Neural progenitor cell (in vitro differentiated cells): Measurements from ENCODE around the gene ARMH1. TPM values are rescaled to one million over a fixed set of nuclear protein-coding genes. Genes with fewer than 3 reads are reported as not detected.

ENCODE experiments used
- DNase-seq: peaks from one replicate; pipeline ENCODE4 v3.0.0-alpha.2; 2016; ENCODE audit warnings: low spot score
- H2AFZ ChIP-seq: fragments of 200-600 bp; sonication (generic); replicated peaks from 2 replicates; pipeline ENCODE4 v1.6.1; 2016; ENCODE audit warnings: antibody characterized with exemption
- H3F3A ChIP-seq: fragments of 200-600 bp; sonication (generic); 2 replicates; pipeline ENCODE4 v1.6.1; 2016; ENCODE audit warnings: antibody characterized with exemption, low read depth
- H3K27ac ChIP-seq: fragments of 200-600 bp; sonication (generic); 2 replicates; pipeline ENCODE4 v1.5.1; 2016; ENCODE audit warnings: mild to moderate bottlenecking
- H3K27me3 ChIP-seq: fragments of 200-600 bp; sonication (generic); 2 replicates; pipeline ENCODE4 v1.6.1; 2016; ENCODE audit warnings: mild to moderate bottlenecking, moderate library complexity
- H3K36me3 ChIP-seq: fragments of 200-600 bp; sonication (generic); 2 replicates; pipeline ENCODE4 v1.5.1; 2016
- H3K4me1 ChIP-seq: fragments of 200-600 bp; sonication (generic); 2 replicates; pipeline ENCODE4 v1.6.1; 2016; ENCODE audit warnings: mixed run types
- H3K4me2 ChIP-seq: fragments of 200-600 bp; sonication (generic); 2 replicates; pipeline ENCODE4 v1.6.1; 2016
- H3K4me3 ChIP-seq: fragments of 200-600 bp; sonication (generic); 2 replicates; pipeline ENCODE4 v1.5.1; 2016
- H3K79me2 ChIP-seq: fragments of 200-600 bp; sonication (generic); 2 replicates; pipeline ENCODE4 v1.6.1; 2016; ENCODE audit warnings: low read depth
- H3K9ac ChIP-seq: fragments of 200-600 bp; sonication (generic); 2 replicates; pipeline ENCODE4 v1.6.1; 2016
- H3K9me3 ChIP-seq: fragments of 200-600 bp; sonication (generic); 2 replicates; pipeline ENCODE4 v1.5.1; 2016; ENCODE audit warnings: low read depth
- H4K20me1 ChIP-seq: fragments of 200-600 bp; sonication (generic); 2 replicates; pipeline ENCODE4 v1.6.1; 2016; ENCODE audit warnings: low read depth
- H3K27ac Mint-ChIP-seq: 3 replicates; pipeline ENCODE4 v1.8.0; 2021; ENCODE audit warnings: mixed read lengths
- H3K27me3 Mint-ChIP-seq: 2 replicates; pipeline ENCODE4 v1.8.0; 2022; ENCODE audit warnings: low read depth, mild to moderate bottlenecking, inconsistent platforms, moderate library complexity, mixed read lengths; ENCODE audit not compliant: insufficient read depth
- H3K36me3 Mint-ChIP-seq: 3 replicates; pipeline ENCODE4 v1.8.0; 2021; ENCODE audit warnings: mixed read lengths
- H3K4me1 Mint-ChIP-seq: 3 replicates; pipeline ENCODE4 v1.8.0; 2021; ENCODE audit warnings: mixed read lengths
- H3K4me3 Mint-ChIP-seq: 3 replicates; pipeline ENCODE4 v1.8.0; 2021; ENCODE audit warnings: mild to moderate bottlenecking, moderate library complexity, mixed read lengths
- H3K9me3 Mint-ChIP-seq: 3 replicates; pipeline ENCODE4 v1.8.0; 2020; ENCODE audit warnings: mixed read lengths
- CTCF ChIP-seq: fragments of 200-600 bp; sonication (generic); IDR thresholded peaks from 2 replicates; pipeline ENCODE4 v1.5.1; 2017; ENCODE audit warnings: antibody characterized with exemption, mild to moderate bottlenecking
- EZH2 ChIP-seq: fragments of 200-600 bp; sonication (generic); IDR thresholded peaks from 2 replicates; pipeline ENCODE4 v1.6.1; 2017; ENCODE audit warnings: antibody characterized with exemption, mild to moderate bottlenecking, moderate library complexity
- EZH2phosphoT487 ChIP-seq: fragments of 200-600 bp; sonication (generic); IDR thresholded peaks from 2 replicates; pipeline ENCODE4 v1.6.1; 2017; ENCODE audit warnings: antibody characterized with exemption
- total RNA-seq: library from RNA; depleted of rRNA; stranded (reverse); fragments of >200 nt; gene quantifications from 2 replicates; pipeline ENCODE4 v1.2.3, GENCODE V29; 2015; ENCODE audit warnings: low replicate concordance

The ARMH1 gene
- total RNA-seq, 1 donor from 2014 or later = 3.6 TPM

- peaks cover 10% of the 10 kb centered on the region for H3K9me3 Mint-ChIP-seq
- no peaks in the 10 kb centered on the region for H3K4me1 ChIP-seq
These were observed 32.8 kb downstream of the ARMH1 start for GRCh38 chr1:44707112-44707881.

GRCh38 chr1:44707959-44708831 lies 33.7 kb downstream of the ARMH1 start:
- Mint-ChIP-seq H3K27me3 (peaks cover 10% of the 10 kb centered on the region), H3K36me3 (peaks cover 4% of the 10 kb centered on the region), H3K4me3 (no peak overlapping the region), H3K4me1 (no peaks in the 10 kb centered on the region), H3K27ac (no peak overlapping the region), H3K9me3 (peaks cover 10% of the 10 kb centered on the region)
- Histone ChIP-seq H3K4me2 (no peak overlapping the region), H3K4me3 (no peak overlapping the region), H3K4me1 (no peaks in the 10 kb centered on the region), H3K27me3 (no peaks in the 10 kb centered on the region), H3K79me2 (no peaks in the 10 kb centered on the region), H3K27ac (no peak overlapping the region), H3K9ac (no peak overlapping the region), H3K9me3 (no peaks in the 10 kb centered on the region), H2AFZ (peak overlapping the region; percentile 66), H4K20me1 (no peaks in the 10 kb centered on the region), H3F3A (no peaks in the 10 kb centered on the region), H3K36me3 (no peaks in the 10 kb centered on the region)
- peak; percentile 48 for DNase-seq
- no peak for TF ChIP-seq EZH2
- peak; percentile 64 for TF ChIP-seq CTCF

More at GRCh38 chr1:44707112-44707881, 32.8 kb downstream of the ARMH1 start:
- DNase-seq = no peak
- Histone ChIP-seq H3F3A (no peaks in the 10 kb centered on the region), H3K36me3 (no peaks in the 10 kb centered on the region), H3K27ac (no peak overlapping the region), H3K79me2 (no peaks in the 10 kb centered on the region), H2AFZ (no peak overlapping the region), H3K9me3 (no peaks in the 10 kb centered on the region), H3K4me2 (no peak overlapping the region), H3K9ac (no peak overlapping the region), H3K27me3 (no peaks in the 10 kb centered on the region), H4K20me1 (no peaks in the 10 kb centered on the region), H3K4me3 (no peak overlapping the region)
- H3K4me1 Mint-ChIP-seq = no peaks in the 10 kb centered on the region
- no peak overlapping the region for H3K27ac Mint-ChIP-seq
- peaks cover 10% of the 10 kb centered on the region for H3K27me3 Mint-ChIP-seq
- no peak overlapping the region for H3K4me3 Mint-ChIP-seq
- TF ChIP-seq EZH2 (no peak), EZH2phosphoT487 (no peak), CTCF (no peak)
- H3K36me3 Mint-ChIP-seq = peaks cover 4% of the 10 kb centered on the region

GRCh38 chr1:44713321-44713781 lies 38.8 kb downstream of the ARMH1 start:
- Mint-ChIP-seq H3K4me1 (peaks cover 3% of the 10 kb centered on the region), H3K4me3 (no peak overlapping the region), H3K36me3 (peaks cover 2% of the 10 kb centered on the region), H3K27me3 (peaks cover 5% of the 10 kb centered on the region), H3K9me3 (peaks cover 10% of the 10 kb centered on the region), H3K27ac (no peak overlapping the region)
- H3K4me2 ChIP-seq = no peak overlapping the region
- no peaks in the 10 kb centered on the region for H3K79me2 ChIP-seq
- H2AFZ ChIP-seq = no peak overlapping the region
- H3K4me3 ChIP-seq = no peak overlapping the region
- no peaks in the 10 kb centered on the region for H3K4me1 ChIP-seq
- DNase-seq = no peak
- H3K27me3 ChIP-seq = no peaks in the 10 kb centered on the region
- H3F3A ChIP-seq = no peaks in the 10 kb centered on the region
- H3K9me3 ChIP-seq = no peaks in the 10 kb centered on the region
- no peak overlapping the region for H3K27ac ChIP-seq
- no peaks in the 10 kb centered on the region for H3K36me3 ChIP-seq
- TF ChIP-seq EZH2phosphoT487 (no peak), EZH2 (no peak), CTCF (no peak)
- H4K20me1 ChIP-seq = no peaks in the 10 kb centered on the region
- peak overlapping the region; percentile 20 for H3K9ac ChIP-seq
